ENCODE results near the gene ASB2. TPM values are rescaled to one million over a fixed set of nuclear protein-coding genes. Genes with fewer than 3 reads are reported as not detected.

ASB2 gene
- total RNA-seq, 2 donors from 2014 or later, result 0.11 TPM; not detected in 1

- no peak overlapping the region for H3K27ac ChIP-seq (ENCODE audit: low read depth, low read length)
- peaks cover 2% of the 10 kb centered on the region for H3K27me3 Mint-ChIP-seq (ENCODE audit: insufficient read depth)
- H3K36me3 Mint-ChIP-seq (ENCODE audit: low read depth), result no peaks in the 10 kb centered on the region
- no peaks in the 10 kb centered on the region for H3K4me1 ChIP-seq (ENCODE audit: control insufficient read depth, insufficient read depth, low read length)
- H3K9me3 Mint-ChIP-seq, result no peaks in the 10 kb centered on the region
- H3K36me3 ChIP-seq (ENCODE audit: control insufficient read depth, insufficient read depth, low read length), result no peaks in the 10 kb centered on the region
- 61 to 95% methylated on average over 4 to 15 of the region's 15 CpGs for WGBS, 2 experiments (ENCODE audit: insufficient coverage in 1 of 2, insufficient read length in 1 of 2)
- peak; percentile 93 for DNase-seq
- H3K9ac ChIP-seq (ENCODE audit: extremely low read depth, low read length, poor library complexity, severe bottlenecking), result no peak overlapping the region
- H3K27ac Mint-ChIP-seq, result no peak overlapping the region
- no peaks in the 10 kb centered on the region for H3K27me3 ChIP-seq (ENCODE audit: control insufficient read depth, insufficient read depth, low read length, poor library complexity, severe bottlenecking)
- TF ChIP-seq, protein P1, sequence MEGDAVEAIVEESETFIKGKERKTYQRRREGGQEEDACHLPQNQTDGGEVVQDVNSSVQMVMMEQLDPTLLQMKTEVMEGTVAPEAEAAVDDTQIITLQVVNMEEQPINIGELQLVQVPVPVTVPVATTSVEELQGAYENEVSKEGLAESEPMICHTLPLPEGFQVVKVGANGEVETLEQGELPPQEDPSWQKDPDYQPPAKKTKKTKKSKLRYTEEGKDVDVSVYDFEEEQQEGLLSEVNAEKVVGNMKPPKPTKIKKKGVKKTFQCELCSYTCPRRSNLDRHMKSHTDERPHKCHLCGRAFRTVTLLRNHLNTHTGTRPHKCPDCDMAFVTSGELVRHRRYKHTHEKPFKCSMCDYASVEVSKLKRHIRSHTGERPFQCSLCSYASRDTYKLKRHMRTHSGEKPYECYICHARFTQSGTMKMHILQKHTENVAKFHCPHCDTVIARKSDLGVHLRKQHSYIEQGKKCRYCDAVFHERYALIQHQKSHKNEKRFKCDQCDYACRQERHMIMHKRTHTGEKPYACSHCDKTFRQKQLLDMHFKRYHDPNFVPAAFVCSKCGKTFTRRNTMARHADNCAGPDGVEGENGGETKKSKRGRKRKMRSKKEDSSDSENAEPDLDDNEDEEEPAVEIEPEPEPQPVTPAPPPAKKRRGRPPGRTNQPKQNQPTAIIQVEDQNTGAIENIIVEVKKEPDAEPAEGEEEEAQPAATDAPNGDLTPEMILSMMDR (conservative IDR thresholded peaks at IDR 0.05), result peak; percentile 92
- no peak overlapping the region for H3K4me3 ChIP-seq (ENCODE audit: low read length)
- H3K4me1 Mint-ChIP-seq, result peaks cover 7% of the 10 kb centered on the region
- H3K9me3 ChIP-seq (ENCODE audit: control insufficient read depth, low read length), result no peaks in the 10 kb centered on the region
- H3K4me3 Mint-ChIP-seq, result no peak overlapping the region
Observed at GRCh38 chr14:93906341-93907329, 69.7 kb downstream of the ASB2 start.

GRCh38 chr14:93905623-93906022, 70.7 kb downstream of the ASB2 start:
- Mint-ChIP-seq H3K4me1 (peaks cover 7% of the 10 kb centered on the region), H3K4me3 (no peak overlapping the region), H3K9me3 (no peaks in the 10 kb centered on the region), H3K36me3 (ENCODE audit: low read depth) (no peaks in the 10 kb centered on the region), H3K27ac (no peak overlapping the region), H3K27me3 (ENCODE audit: insufficient read depth) (no peaks in the 10 kb centered on the region)
- Histone ChIP-seq H3K9me3 (ENCODE audit: control insufficient read depth, low read length) (no peaks in the 10 kb centered on the region), H3K4me1 (ENCODE audit: control insufficient read depth, insufficient read depth, low read length) (no peaks in the 10 kb centered on the region), H3K27me3 (ENCODE audit: control insufficient read depth, insufficient read depth, low read length, poor library complexity, severe bottlenecking) (no peaks in the 10 kb centered on the region), H3K4me3 (ENCODE audit: low read length) (no peak overlapping the region), H3K9ac (ENCODE audit: extremely low read depth, low read length, poor library complexity, severe bottlenecking) (no peak overlapping the region), H3K36me3 (ENCODE audit: control insufficient read depth, insufficient read depth, low read length) (no peaks in the 10 kb centered on the region), H3K27ac (ENCODE audit: low read depth, low read length) (no peak overlapping the region)
- no peak for DNase-seq
- TF ChIP-seq, protein P1 (conservative IDR thresholded peaks at IDR 0.05), result no peak
- whole genome bisulfite sequencing, 2 experiments (ENCODE audit: insufficient coverage in 1 of 2, insufficient read length in 1 of 2), result 95 to 100% methylated on average over 3 to 4 of the region's 4 CpGs

GRCh38 chr14:93903342-93904184, 72.8 kb downstream of the ASB2 start:
- Histone ChIP-seq H3K4me1 (ENCODE audit: control insufficient read depth, insufficient read depth, low read length) (no peaks in the 10 kb centered on the region), H3K27ac (ENCODE audit: low read depth, low read length) (no peak overlapping the region), H3K4me3 (ENCODE audit: low read length) (no peak overlapping the region), H3K36me3 (ENCODE audit: control insufficient read depth, insufficient read depth, low read length) (no peaks in the 10 kb centered on the region), H3K27me3 (ENCODE audit: control insufficient read depth, insufficient read depth, low read length, poor library complexity, severe bottlenecking) (no peaks in the 10 kb centered on the region), H3K9me3 (ENCODE audit: control insufficient read depth, low read length) (no peaks in the 10 kb centered on the region), H3K9ac (ENCODE audit: extremely low read depth, low read length, poor library complexity, severe bottlenecking) (no peak overlapping the region)
- peak; percentile 88 for DNase-seq
- Mint-ChIP-seq H3K36me3 (ENCODE audit: low read depth) (no peaks in the 10 kb centered on the region), H3K4me3 (no peak overlapping the region), H3K27ac (no peak overlapping the region), H3K27me3 (ENCODE audit: insufficient read depth) (no peaks in the 10 kb centered on the region), H3K4me1 (peaks cover 7% of the 10 kb centered on the region), H3K9me3 (no peaks in the 10 kb centered on the region)
- TF ChIP-seq, protein P1 (conservative IDR thresholded peaks at IDR 0.05), result peak; percentile 88
- WGBS, 2 experiments (ENCODE audit: insufficient coverage in 1 of 2, insufficient read length in 1 of 2), result 70 to 86% methylated on average over 12 to 15 of the region's 15 CpGs
